Measurements from ENCODE around the gene TAF12.

DNA sequence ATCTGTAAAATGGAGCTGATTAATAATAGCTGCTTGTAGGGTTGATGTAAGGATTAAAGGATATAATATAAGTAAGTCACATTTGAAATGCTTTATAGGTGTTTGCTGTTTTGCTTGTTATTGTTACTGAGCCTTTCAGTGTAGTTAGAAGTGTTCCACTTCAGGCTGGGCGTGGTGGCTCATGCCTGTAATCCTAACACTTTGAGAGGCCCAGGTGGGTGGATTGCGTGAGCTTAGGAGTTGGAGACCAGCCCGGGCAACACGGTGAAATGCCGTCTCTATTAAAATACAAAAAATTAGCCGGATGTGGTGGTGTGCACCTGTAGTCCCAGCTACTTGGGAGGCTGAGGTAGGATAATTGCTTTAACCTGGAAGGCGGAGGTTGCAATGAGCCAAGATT is 77.8 kb downstream of the TAF12 start:
- no peak for TF ChIP-seq POLR2A (IDR thresholded peaks at IDR 0.05; ENCODE audit: low read length)
- TF ChIP-seq GATA1 (IDR thresholded peaks at IDR 0.05; ENCODE audit: low read depth, low read length): no peak
